HL-60/S4 (cell line): Measurements from ENCODE around the gene ZC3H12A.

Experiments
- in situ Hi-C: fragments of 300-500 bp; cut with MboI; formaldehyde crosslinking; loops from 2 replicates; pipeline ENCODE4 v1.14.3; 2022; ENCODE audit warnings: low sequenced_read_pairs

The ZC3H12A gene

DNA sequence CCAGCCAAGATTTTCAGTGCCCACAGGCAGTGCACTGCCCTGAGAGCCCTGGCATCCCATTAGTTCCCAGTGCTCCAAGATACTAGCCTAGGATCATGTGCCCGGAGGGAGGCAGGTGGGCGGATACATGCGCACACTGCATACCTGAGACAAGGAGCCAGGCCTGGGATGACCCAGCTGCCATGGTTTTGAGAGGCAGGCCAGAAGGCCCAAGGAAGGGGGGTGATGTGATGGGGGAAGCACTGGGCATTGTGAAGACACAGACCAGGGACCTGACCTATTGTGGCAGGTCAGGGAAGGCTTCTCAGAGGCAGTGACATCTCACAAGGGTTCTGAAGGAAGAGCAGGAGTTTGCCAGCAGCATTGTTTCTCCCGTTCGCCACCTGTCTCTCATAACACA is 3.6 kb downstream of the ZC3H12A start:
- in situ Hi-C loops = no loop called here

- in situ Hi-C loops = no loop called here
Measured at GRCh38 chr1:37478451-37478881, 4.1 kb downstream of the ZC3H12A start.

DNA sequence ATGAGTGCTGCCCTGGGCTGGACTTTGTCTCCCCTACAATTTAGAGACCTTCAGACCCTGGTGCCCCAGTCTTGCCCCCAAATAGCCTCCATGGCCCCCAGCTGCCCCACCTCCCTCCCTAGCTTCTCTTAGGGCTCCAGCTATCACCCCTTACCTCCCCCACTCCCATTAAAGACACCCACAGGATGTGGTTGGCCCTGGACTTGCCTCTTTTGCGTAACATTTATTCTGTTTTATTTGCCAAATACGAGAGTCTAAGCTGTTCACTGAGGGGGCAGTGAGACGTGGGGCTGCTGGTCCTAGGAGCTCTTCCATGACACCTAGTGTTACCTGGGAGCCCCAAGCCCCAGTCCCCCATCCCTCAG is 4.5 kb downstream of the ZC3H12A start:
- in situ Hi-C loops = no loop called here

DNA sequence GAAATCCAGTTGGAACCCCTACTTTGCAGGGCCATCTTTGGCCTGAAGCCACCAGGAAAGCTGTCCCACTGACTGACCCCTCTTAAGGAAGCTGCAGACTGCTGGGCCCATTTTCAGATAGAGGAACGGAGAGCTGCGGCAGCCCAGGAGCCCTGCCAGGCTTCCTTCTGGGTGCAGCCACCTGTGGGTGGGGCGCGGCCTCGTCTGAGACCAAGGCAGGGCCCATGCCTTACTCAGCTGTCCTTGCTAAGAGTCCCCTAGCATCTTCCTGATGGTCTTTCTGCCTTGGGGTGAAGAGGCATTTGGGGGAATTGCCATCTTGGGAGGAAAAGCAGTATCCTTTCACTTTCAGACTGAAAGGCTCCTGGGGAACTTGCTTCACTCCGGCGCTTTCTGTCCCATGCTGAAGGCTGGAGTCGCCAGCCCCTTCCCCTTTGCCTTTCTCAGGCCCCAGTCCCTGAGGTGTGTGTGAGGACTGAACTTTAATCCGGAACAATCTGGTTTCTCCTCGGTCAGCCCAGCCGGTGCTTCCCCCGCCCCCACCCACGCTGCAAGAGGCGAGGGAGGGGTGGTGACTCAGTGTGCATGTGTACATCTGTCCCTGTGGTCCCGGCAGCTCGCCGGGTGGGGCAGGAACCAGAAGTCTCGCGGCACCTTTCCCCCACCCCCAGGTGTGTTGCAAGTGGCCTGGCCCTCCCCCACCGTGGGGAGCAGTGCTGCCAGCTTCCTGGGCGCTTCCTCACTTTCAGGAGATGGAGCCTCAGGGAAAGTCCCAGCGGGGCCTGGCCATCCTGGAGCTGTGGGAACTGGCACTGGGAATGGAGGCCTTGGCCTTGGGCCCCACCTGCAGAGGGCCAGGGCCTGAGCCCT is 5.1 kb downstream of the ZC3H12A start:
- in situ Hi-C loops = no loop called here

GRCh38 chr1:37480125-37480466 is 5.7 kb downstream of the ZC3H12A start:
- in situ Hi-C loops = no loop called here

DNA sequence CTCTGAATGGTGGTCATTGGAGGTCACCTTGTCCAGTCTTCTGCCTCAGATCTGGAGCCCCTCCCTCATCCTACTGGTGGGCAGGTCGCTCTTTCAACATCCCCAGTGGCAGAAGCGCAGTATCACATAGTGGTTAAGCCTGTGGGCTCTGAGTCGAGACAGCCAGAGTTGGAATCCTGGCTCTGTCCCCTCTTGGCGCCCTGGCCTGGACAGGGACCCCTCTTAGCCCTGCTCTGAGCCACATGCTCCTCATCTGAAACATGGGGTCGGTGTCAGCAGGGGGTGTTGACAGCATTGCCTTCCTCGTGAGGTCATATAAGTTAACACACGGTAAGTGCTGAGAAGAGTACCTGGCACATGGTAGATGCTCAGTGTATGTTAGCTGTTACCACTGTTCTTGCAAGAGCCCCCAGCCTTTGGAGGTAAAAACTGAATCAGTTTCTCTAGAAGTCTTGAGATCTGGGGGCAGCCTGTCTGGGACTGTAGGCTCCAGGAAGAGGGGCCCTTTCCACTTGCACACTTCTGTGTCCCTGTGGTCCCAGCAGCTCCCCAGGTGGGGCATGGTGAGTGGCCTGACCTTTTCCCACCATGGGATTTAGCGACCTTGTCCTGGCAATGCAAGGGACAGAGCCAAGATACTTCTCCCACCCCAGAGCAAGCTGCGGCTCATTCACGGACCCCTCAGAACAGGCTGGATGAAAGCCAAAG is 6.4 kb downstream of the ZC3H12A start:
- in situ Hi-C loops = no loop called here

DNA sequence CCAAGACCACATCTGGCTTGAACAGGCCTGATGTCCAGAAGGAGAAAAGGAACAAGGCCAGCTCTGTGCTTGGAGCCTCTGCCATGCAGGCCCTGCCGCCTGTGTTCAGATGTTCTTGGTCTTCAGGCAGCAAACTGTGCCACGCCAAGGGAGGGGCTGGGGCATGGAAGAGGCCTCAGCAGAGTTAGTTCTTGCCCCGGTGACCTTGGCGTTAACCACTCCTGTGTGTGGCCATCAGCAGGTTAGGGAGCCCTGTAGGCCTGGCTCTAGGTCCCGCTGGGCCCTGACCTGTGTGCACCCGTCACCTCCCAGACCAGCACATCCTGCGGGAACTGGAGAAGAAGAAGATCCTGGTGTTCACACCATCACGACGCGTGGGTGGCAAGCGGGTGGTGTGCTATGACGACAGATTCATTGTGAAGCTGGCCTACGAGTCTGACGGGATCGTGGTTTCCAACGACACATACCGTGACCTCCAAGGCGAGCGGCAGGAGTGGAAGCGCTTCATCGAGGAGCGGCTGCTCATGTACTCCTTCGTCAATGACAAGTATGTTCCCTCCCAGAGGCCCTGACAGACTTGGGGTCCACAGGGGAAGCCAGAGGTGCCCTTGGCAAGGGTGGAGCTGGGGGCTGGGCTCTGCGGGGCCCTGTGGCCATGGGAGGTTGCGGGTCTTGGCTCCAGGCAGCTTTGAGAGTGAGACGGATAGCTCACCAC is 7.1 kb downstream of the ZC3H12A start:
- in situ Hi-C loops = no loop called here

GRCh38 chr1:37482004-37482785 is 7.8 kb downstream of the ZC3H12A start:
- in situ Hi-C loops = no loop called here

- in situ Hi-C loops = no loop called here
Measured at GRCh38 chr1:37482796-37483744, 8.7 kb downstream of the ZC3H12A start.

DNA sequence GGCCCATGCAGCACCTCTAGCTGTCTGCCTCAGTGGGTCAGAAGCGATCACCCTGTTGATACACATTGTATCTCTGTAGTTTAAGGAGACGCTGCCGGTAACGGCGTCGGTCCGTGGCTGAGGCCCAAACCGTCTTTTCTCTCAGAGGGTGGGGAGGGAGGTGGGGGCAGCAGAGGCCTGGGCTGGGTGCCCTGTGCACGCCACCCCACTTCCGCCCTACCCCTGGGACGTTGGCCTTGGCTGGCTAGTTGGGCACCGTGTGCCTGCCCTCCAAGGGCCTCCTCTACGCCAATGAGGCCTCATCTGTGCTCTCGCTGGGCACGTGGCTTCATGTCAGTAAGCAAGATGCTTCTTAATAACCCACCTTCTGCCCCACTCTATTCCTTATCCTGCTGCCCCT is 9.4 kb downstream of the ZC3H12A start:
- in situ Hi-C loops = no loop called here

- in situ Hi-C loops = no loop called here
Measured at GRCh38 chr1:37484325-37485051, 10.1 kb downstream of the ZC3H12A start.

GRCh38 chr1:37485902-37486679 is 11.7 kb downstream of the ZC3H12A start:
- in situ Hi-C loops = no loop called here

DNA sequence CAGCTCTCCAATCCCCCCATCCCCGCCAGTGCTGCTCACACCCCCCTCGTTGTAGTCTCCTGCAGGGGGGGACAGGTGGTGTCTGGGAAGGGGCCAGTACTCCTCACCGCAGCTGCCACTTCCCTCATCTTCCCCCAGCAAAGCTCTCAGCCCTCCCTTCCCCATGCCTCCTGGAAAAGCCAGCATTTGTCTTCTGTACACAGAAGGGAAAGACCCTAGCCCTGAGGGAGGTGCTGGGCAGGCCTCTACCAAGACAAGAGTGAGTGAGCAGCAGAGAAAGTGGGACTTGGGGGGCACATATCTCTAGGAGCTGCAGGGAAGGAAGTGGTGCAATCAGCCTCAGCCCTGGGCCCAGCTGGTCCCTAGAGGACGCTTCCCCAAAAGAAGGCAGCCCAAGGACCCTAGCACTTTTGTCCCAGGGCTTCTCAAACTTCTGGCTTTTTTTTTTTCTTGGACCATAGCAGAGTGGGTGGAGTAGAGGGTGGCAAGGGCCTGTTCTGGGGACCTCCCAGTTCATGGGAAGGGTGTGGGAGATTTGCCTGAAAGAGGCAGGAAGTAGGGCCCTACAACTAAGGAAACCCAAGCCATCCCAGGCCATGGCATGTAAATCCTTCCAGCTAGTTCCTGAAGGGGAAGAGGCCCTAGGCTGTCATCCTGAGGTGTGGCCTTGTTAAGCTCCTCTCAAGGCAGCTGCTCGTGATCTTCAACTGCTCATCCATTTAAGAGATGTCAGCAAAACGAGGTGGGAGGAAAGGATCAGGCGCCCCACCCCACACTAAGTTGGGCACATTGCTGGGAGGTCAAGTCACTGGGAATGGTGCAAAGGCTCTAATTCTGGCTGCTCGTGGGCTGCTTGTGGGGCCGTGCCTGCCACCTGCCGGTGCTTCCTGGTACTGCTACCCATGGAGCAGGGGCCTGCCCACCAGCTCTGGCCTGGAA is 12.6 kb downstream of the ZC3H12A start:
- in situ Hi-C loops = no loop called here

- in situ Hi-C loops = no loop called here
Measured at GRCh38 chr1:37487619-37487984, 13.2 kb downstream of the ZC3H12A start.

GRCh38 chr1:37493336-37494098 is 19.1 kb downstream of the ZC3H12A start:
- in situ Hi-C loops = no loop called here

GRCh38 chr1:37495875-37496274 is 21.5 kb downstream of the ZC3H12A start:
- in situ Hi-C loops = no loop called here

GRCh38 chr1:37497832-37498231 is 23.5 kb downstream of the ZC3H12A start:
- in situ Hi-C loops = no loop called here
